HG03342 (cell line): ENCODE measurements around the gene ENKD1.
"Not testable (repeated sequence)": the region's sequence is repeated elsewhere in the genome, so short reads cannot be mapped to it uniquely, and the experiment has no call there.

Source experiments
- ATAC-seq: cut with Tn5 transposase; IDR thresholded peaks from one replicate; pipeline ENCODE4 v1.9.1; 2021; ENCODE audit warnings: mild to moderate bottlenecking, moderate library complexity; ENCODE audit not compliant: unreplicated experiment

ENKD1 gene

GRCh38 chr16:67666559-67667452, at the start of gene ENKD1, which contains the start of gene C16orf86:
Gene ENKD1, minus strand, starts transcription at chr16:67666750. Its CDS starts 308 bp downstream, at chr16:67666442.
Gene C16orf86, plus strand, starts transcription at chr16:67666814. Its CDS starts 157 bp downstream, at chr16:67666971.
- ATAC-seq, result peak; percentile 47

GRCh38 chr16:67716097-67716496, 49.5 kb upstream of the ENKD1 start:
- no peak for ATAC-seq

GRCh38 chr16:67714522-67714921, 48.0 kb upstream of the ENKD1 start:
- no peak for ATAC-seq

- ATAC-seq, result no peak
These were observed 47.2 kb upstream of the ENKD1 start for GRCh38 chr16:67713647-67714273.

GRCh38 chr16:67710607-67711006, 44.1 kb upstream of the ENKD1 start:
- no peak for ATAC-seq

- ATAC-seq, result no peak
These were observed 42.5 kb upstream of the ENKD1 start for GRCh38 chr16:67709050-67709449.

- no peak for ATAC-seq
These were observed 41.8 kb upstream of the ENKD1 start for GRCh38 chr16:67708368-67708771.

- no peak for ATAC-seq
These were observed 41.2 kb upstream of the ENKD1 start for GRCh38 chr16:67707790-67708189.

GRCh38 chr16:67707210-67707609, 40.7 kb upstream of the ENKD1 start:
- no peak for ATAC-seq

GRCh38 chr16:67704110-67704509, 37.6 kb upstream of the ENKD1 start:
- ATAC-seq, result no peak

- no peak for ATAC-seq
These were observed 37.1 kb upstream of the ENKD1 start for GRCh38 chr16:67703626-67704025.

GRCh38 chr16:67702130-67702529, 35.6 kb upstream of the ENKD1 start:
- no peak for ATAC-seq

GRCh38 chr16:67701420-67701819, 34.9 kb upstream of the ENKD1 start:
- ATAC-seq, result no peak

GRCh38 chr16:67699265-67699664, 32.7 kb upstream of the ENKD1 start:
- ATAC-seq, result no peak

- no peak for ATAC-seq
These were observed 31.1 kb upstream of the ENKD1 start for GRCh38 chr16:67697422-67698185.

- ATAC-seq, result no peak
These were observed 28.1 kb upstream of the ENKD1 start for GRCh38 chr16:67694611-67695010.

- ATAC-seq, result not testable (repeated sequence)
These were observed 27.2 kb upstream of the ENKD1 start for GRCh38 chr16:67693517-67694285.

- no peak for ATAC-seq
These were observed 19.0 kb upstream of the ENKD1 start for GRCh38 chr16:67685388-67686112.

GRCh38 chr16:67683767-67684166, 17.2 kb upstream of the ENKD1 start:
- ATAC-seq, result no peak
